HepG2 (cell line): ENCODE results near the gene PALM3. TPM values are rescaled to one million over a fixed set of nuclear protein-coding genes. Genes with fewer than 3 reads are reported as not detected.

ENCODE experiments used
- AKNA ChIP-seq: sonication (generic); formaldehyde crosslinking; IDR thresholded peaks from 2 replicates; pipeline ENCODE4 v1.4.0; 2020; ENCODE audit warnings: missing genetic modification reagents, borderline replicate concordance
- CC2D1A ChIP-seq: sonication (generic); formaldehyde crosslinking; IDR thresholded peaks from 2 replicates; pipeline ENCODE4 v1.8.1; 2023; ENCODE audit warnings: mild to moderate bottlenecking, missing genetic modification reagents
- ELF3 ChIP-seq: IDR thresholded peaks from 2 replicates; pipeline ENCODE4 v1.6.1; 2016; ENCODE audit warnings: missing genetic modification reagents, missing compliant biosample characterization
- HDAC1 ChIP-seq: sonication (generic); formaldehyde crosslinking; IDR thresholded peaks from 2 replicates; pipeline ENCODE4 v1.5.1; 2020; ENCODE audit warnings: mild to moderate bottlenecking, missing genetic modification reagents
- HMG20A ChIP-seq: IDR thresholded peaks from 2 replicates; pipeline ENCODE4 v1.6.1; 2016; ENCODE audit warnings: borderline replicate concordance
- IRF1 ChIP-seq: sonication (generic); formaldehyde crosslinking; IDR thresholded peaks from 2 replicates; pipeline ENCODE4 v1.4.0; 2020; ENCODE audit warnings: low read depth, mild to moderate bottlenecking, missing genetic modification reagents
- MAF1 ChIP-seq: sonication (generic); formaldehyde crosslinking; IDR thresholded peaks from 2 replicates; pipeline ENCODE4 v1.5.0; 2020; ENCODE audit warnings: missing genetic modification reagents, borderline replicate concordance
- MYNN ChIP-seq: sonication (generic); formaldehyde crosslinking; IDR thresholded peaks from 2 replicates; pipeline ENCODE4 v1.4.0; 2020; ENCODE audit warnings: mild to moderate bottlenecking, low read depth, missing genetic modification reagents
- PPARG ChIP-seq: conservative IDR thresholded peaks from 2 replicates; pipeline ENCODE4 v1.6.1; 2016; ENCODE audit warnings: missing biosample characterization, missing genetic modification reagents
- PREB ChIP-seq: sonication (generic); formaldehyde crosslinking; IDR thresholded peaks from 2 replicates; pipeline ENCODE4 v1.4.0; 2020; ENCODE audit warnings: missing genetic modification reagents
- SMAD9 ChIP-seq: sonication (generic); formaldehyde crosslinking; IDR thresholded peaks from 2 replicates; pipeline ENCODE4 v1.5.1; 2020; ENCODE audit warnings: mild to moderate bottlenecking, missing genetic modification reagents
- TAF1 ChIP-seq: sonication (generic); formaldehyde crosslinking; IDR thresholded peaks from 2 replicates; pipeline ENCODE4 v1.4.0; 2020; ENCODE audit warnings: missing genetic modification reagents
- TAF15 ChIP-seq: fragments of 200-400 bp; formaldehyde crosslinking; IDR thresholded peaks from one replicate; pipeline ENCODE4 v1.6.1; 2018; ENCODE audit warnings: mild to moderate bottlenecking, low read depth, low read length; ENCODE audit not compliant: poor library complexity, severe bottlenecking
- TEAD2 ChIP-seq: sonication (generic); formaldehyde crosslinking; IDR thresholded peaks from 2 replicates; pipeline ENCODE4 v1.9.0; 2021; ENCODE audit warnings: missing genetic modification reagents
- ZFP90 ChIP-seq: sonication (generic); formaldehyde crosslinking; IDR thresholded peaks from 2 replicates; pipeline ENCODE4 v1.8.0; 2022; ENCODE audit warnings: missing genetic modification reagents, mild to moderate bottlenecking, inconsistent platforms, borderline replicate concordance
- ZMYM3 ChIP-seq: sonication (generic); formaldehyde crosslinking; IDR thresholded peaks from 2 replicates; pipeline ENCODE4 v1.5.1; 2020; ENCODE audit warnings: mild to moderate bottlenecking, missing genetic modification reagents
- ZNF12 ChIP-seq: sonication (generic); formaldehyde crosslinking; IDR thresholded peaks from 2 replicates; pipeline ENCODE4 v1.5.0; 2020; ENCODE audit warnings: missing genetic modification reagents
- ZNF205 ChIP-seq: IDR thresholded peaks from 2 replicates; pipeline ENCODE4 v1.6.1; 2018; ENCODE audit warnings: missing biosample characterization, missing genetic modification reagents
- ZNF281 ChIP-seq: sonication (generic); formaldehyde crosslinking; IDR thresholded peaks from 2 replicates; pipeline ENCODE4 v1.4.0; 2020; ENCODE audit warnings: missing genetic modification reagents, borderline replicate concordance
- ZNF660 ChIP-seq: sonication (generic); formaldehyde crosslinking; IDR thresholded peaks from 2 replicates; pipeline ENCODE4 v1.5.1; 2020; ENCODE audit warnings: mild to moderate bottlenecking, low read depth, missing genetic modification reagents, borderline replicate concordance
- polyA plus RNA-seq, 8 experiments: library from polyadenylated mRNA; depleted of rRNA in 3 of 8; stranded (reverse) in 7 of 8; unstranded in 1 of 8; fragments of >200 nt; fragmentation: Illumina TruSeq in 4 of 8; extraction: Trizol in 4 of 8; gene quantifications; 2 replicates each; pipeline versions ENCODE4 v1.2.1 to v1.2.3, GENCODE V29; 2011 to 2016; ENCODE audit warnings: low read depth in 4 of 8, missing spikeins in 1 of 8, mixed read lengths in 1 of 8; ENCODE audit not compliant: insufficient read depth in 1 of 8
- total RNA-seq, 5 experiments: library from RNA; depleted of rRNA; stranded (reverse); fragments of >200 nt; fragmentation: Illumina TruSeq; extraction: Trizol; gene quantifications; 2 replicates each; pipeline ENCODE4 v1.2.3, GENCODE V29; 2016; ENCODE audit warnings: low read depth in 1 of 5

Gene PALM3
- total and polyA plus RNA-seq, 2 of the 13 experiments (the other 11 are each of a cell fraction or from before 2014, with no cell fraction given) = 0.79 to 2.4 TPM

- TF ChIP-seq AKNA = no peak
- 0 out of 2 replicates have a peak, but pooled peaks have one; percentile 29 for TF ChIP-seq MYNN (CRISPR knock-in tag)
- no peak for TF ChIP-seq ZNF281 (CRISPR knock-in tag)
- TF ChIP-seq PPARG (CRISPR knock-in tag) = no peak
- no peak for TF ChIP-seq ZNF205
- no peak for TF ChIP-seq PREB (CRISPR knock-in tag)
- TF ChIP-seq HMG20A (CRISPR knock-in tag) = no peak
- peak; percentile 75 for TF ChIP-seq HDAC1 (CRISPR knock-in tag)
- TF ChIP-seq CC2D1A (CRISPR knock-in tag) = peak; percentile 23; the same call in 1 of the 2 replicates
- TF ChIP-seq ZMYM3 (CRISPR knock-in tag) = no peak; the same call in none of the 2 replicates
- peak; percentile 73; the same call in 1 of the 2 replicates for TF ChIP-seq MAF1 (CRISPR knock-in tag)
- TF ChIP-seq ZNF12 (CRISPR knock-in tag) = no peak
- peak; percentile 49; the same call in 1 of the 2 replicates for TF ChIP-seq TAF1 (CRISPR knock-in tag)
- TF ChIP-seq TEAD2 (CRISPR knock-in tag) = 0 out of 2 replicates have a peak, but pooled peaks have one; percentile 5
- TF ChIP-seq TAF15 = no peak
- no peak for TF ChIP-seq ZNF660 (CRISPR knock-in tag)
- no peak for TF ChIP-seq IRF1 (CRISPR knock-in tag)
- no peak for TF ChIP-seq ELF3 (CRISPR knock-in tag)
- no peak; the same call in 1 of the 2 replicates for TF ChIP-seq ZFP90 (CRISPR knock-in tag)
- TF ChIP-seq SMAD9 = no peak
Observed at GRCh38 chr19:14031719-14032480, 30.0 kb downstream of the PALM3 start, which contains the start of gene IL27RA (continued).
